Dermis microvascular lymphatic vessel endothelial cell (primary cell): Measurements from ENCODE around the gene SLC15A3. TPM values are rescaled to one million over a fixed set of nuclear protein-coding genes. Genes with fewer than 3 reads are reported as not detected.
A peak's percentile ranks its signal among the peaks of the same experiment; 100 is the strongest.
"Not testable (repeated sequence)": the region's sequence is repeated elsewhere in the genome, so short reads cannot be mapped to it uniquely, and the experiment has no call there.

Source experiments
- DNase-seq, 2 donors: peaks; one replicate each; pipeline versions ENCODE4 v3.0.0 to v3.0.0-alpha.2; 2010; ENCODE audit warnings: low read depth in 2 of 2
- total RNA-seq: library from RNA; depleted of rRNA; stranded (reverse); fragments of >200 nt; gene quantifications from 2 replicates; pipeline ENCODE4 v1.2.1, GENCODE V29; 2014

The SLC15A3 gene
- total RNA-seq, 1 donor from 2014 or later, result 5.3 TPM

- no peak for DNase-seq
Observed at GRCh38 chr11:60977224-60977623, 25.2 kb upstream of the SLC15A3 start.

DNA sequence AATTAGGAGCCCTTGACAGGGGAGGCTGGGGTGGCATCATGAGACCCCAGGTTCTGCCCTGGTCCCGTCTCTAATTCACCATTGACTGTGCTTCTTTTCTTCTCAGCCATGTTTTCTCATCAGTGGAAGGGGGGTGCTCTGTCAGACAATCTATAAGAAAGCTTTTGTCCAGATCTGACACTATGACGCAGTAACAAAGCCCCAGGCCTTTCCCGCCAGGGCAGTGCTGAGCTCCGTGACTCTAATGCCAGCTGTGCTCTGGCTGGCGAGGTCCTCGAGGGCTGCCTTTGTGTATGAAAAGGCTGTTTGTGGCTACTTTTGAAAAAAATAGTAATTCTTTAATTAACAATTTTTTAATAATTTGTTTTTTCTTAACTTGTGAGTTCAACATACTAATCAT, 22.8 kb upstream of the SLC15A3 start:
- DNase-seq, result no peak

DNA sequence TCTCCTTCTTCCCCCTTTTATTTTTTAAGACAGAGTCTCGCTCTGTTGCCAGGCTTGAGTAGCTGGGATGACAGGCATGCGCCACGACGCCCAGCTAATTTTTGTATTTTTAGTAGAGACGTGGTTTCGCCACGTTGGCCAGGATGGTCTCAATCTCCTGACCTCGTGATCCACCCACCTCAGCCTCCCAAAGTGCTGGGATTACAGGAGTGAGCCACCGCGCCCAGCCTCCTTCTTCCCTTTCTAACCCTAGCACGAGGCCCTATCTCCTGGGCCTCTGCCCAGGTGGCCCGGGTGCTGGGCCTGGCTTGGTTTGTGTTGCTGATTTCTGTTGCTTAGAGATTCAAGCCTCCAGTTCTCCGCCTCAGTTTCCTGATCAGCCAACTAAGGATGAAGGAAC, 22.3 kb upstream of the SLC15A3 start:
- DNase-seq, result not testable (repeated sequence)

DNA sequence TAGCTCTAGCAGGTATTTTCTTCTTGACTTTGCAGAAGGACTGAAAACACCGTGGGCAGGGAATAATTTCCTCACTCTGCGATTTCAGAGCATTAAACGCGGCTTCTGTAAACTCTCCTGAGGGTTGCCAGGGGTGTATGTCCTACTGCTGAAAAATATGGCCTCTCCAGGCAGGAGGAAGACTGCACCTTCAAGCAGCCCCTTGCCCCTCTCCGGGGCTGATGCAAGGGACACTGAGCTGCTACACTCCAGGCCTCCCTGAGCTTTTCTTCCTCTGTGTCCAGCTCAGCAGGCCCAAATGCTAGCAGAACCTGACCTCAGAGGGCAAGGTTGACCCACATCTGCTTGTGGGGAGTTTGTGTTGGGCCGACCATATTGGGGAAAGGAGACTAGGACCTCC, 21.7 kb upstream of the SLC15A3 start:
- no peak for DNase-seq

GRCh38 chr11:60972182-60973030, 20.4 kb upstream of the SLC15A3 start:
- no peak for DNase-seq

GRCh38 chr11:60971520-60971919, 19.5 kb upstream of the SLC15A3 start, which contains the start of gene CD6:
CD6 (plus strand) TSS chr11:60971680; CDS start chr11:60971866, 186 bp downstream.
- DNase-seq, result no peak

GRCh38 chr11:60970890-60971289, 18.9 kb upstream of the SLC15A3 start:
- no peak for DNase-seq

DNA sequence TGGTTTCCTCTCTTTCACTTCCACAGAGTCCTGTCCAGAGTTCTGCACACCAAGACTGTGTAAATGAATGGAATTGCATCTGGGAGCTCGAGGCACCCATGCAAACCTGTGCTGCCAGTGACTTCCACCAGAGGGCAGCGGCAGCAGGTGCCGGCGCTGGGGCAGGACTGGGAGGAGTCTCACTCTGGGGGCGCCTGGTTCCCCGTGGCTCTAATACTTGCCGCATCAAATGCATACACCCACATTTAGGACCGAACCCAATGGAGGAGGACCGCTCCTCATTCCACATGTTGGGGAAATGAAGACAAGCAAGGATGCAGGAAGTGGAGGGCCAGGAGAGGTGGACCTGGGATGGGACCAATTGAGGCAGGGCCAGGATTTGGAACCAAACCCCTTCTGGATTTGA, 18.4 kb upstream of the SLC15A3 start:
- peak; percentile 7 to 42 for DNase-seq

- no peak for DNase-seq
Observed at GRCh38 chr11:60968223-60968622, 16.2 kb upstream of the SLC15A3 start.

GRCh38 chr11:60966890-60967289, 14.9 kb upstream of the SLC15A3 start:
- DNase-seq, result no peak

- no peak for DNase-seq
Observed at GRCh38 chr11:60964801-60965200, 12.8 kb upstream of the SLC15A3 start.

DNA sequence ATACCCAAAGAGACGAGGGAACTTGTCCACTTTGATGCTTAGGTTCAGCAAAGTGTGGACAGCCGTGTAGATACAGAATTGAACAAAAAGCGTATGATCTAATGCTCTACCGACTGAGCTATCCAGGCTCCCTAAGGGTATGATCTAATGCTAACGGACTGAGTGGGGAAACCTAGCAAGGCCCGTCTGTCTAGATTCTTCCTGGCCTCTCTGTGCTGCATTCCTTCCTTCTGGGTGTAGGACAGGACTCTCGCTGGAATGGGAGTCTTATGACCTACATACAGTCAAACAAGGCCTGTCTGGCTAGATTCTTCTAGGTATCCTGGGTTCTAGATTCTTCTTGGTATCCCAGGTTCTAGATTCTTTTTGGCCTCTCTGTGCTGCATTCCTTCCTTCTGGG, 8.4 kb upstream of the SLC15A3 start:
- no peak for DNase-seq

DNA sequence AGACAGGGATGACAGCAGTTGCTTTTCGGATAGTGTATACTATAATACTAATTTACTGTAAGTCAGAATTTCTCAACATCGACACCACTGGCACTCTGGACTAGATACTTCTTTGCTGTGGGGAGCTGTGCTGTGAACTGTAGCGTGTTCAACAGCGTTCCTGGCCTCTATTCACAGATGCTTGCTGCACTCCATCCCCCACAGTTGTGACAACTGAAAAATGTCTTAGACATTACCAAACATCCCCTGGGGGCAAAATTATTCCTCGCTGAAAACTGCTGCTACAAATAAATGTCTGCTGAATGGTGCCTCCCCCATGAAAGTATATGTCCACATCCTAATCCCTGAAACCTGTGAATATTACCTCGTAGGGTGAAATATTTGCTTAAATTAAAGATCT, 7.5 kb upstream of the SLC15A3 start:
- DNase-seq, result no peak

GRCh38 chr11:60957188-60957587, 5.2 kb upstream of the SLC15A3 start:
- no peak for DNase-seq

DNA sequence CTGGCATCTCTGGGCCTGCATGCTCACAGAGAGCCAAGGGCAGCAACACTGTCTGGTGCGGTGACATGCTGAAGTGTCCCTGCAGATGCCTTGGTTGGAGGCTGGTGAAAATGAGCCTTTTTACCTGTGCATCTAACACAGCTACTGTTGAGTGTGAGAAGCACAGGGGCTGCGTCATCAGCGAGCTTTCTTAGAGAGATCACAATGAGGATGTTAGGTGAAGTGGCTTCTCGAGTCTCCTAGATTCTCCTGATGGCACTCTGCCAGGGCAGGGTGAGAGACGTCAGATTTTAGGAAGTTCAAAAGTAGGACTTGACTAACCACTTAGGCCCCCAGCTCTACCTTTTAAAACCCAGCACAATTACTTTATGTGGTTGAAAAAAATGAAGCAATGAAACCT, 3.6 kb upstream of the SLC15A3 start:
- DNase-seq, result no peak

DNA sequence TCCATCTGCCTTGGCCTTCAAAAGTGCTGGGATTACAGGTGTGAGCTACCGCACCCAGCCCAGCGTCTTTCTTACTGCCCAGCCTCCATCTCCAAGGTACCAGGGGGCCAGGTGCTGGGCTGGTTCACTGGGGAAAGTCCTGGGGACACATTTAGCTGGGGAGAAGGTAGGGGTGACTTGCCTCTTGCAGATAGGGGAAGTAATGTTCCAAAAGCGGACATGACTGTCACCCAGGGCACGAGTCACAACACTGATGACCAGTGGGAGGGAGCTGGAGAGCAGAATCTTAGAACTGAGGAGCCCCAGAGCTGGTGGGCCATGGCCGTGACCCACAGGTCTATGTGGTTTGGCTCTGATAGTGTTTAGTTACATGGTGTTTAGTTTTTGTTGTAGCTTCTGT, 2.4 kb upstream of the SLC15A3 start:
- no peak for DNase-seq

DNA sequence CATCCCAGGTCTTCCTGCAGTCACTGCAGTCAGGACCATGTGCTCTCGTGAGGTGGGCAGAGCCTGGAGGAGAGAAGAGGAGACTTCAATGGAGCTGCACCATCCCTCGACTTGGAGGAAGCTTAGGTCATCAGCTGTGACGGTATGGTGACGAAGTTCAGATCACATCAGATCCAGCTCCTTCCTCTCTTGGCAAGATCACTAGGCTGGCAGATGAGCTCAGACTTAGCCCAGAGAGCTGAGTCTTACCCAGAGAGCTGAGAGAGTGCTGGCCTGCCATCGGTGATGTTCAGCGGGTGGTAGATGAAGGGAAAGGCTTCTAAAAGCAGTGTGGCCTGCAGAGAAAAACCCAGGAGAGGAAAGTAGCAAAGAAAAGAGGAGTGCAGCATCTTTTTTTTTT, 1.8 kb upstream of the SLC15A3 start:
- peak in 1 of 2 donors; percentile 45 for DNase-seq

- DNase-seq, result no peak
Observed at GRCh38 chr11:60952742-60953170, 780 bp upstream of the SLC15A3 start.

GRCh38 chr11:60951606-60951903, 421 bp downstream of the SLC15A3 start:
- no peak for DNase-seq

- peak in 1 of 2 donors; percentile 16 for DNase-seq
Observed at GRCh38 chr11:60950933-60951605, 907 bp downstream of the SLC15A3 start.

DNA sequence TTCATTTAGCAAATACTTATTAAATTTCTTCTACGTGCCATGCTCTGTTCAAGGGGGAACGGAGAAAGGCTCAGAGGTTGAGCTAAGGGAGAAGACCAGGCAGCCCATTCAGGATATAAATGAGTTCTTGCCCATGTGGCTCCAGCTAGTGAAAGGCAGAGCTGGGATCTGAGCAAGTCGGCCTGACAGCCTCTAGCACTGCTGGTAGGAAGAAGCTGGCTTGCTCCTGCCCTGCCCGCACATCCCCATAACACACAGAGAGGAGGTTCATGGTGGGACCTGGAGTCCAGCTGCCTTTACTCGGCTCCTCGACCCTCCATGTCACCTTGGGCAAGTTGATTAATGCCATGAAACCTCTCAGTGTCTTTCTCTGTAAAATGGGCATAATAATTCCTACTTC, 2.0 kb downstream of the SLC15A3 start:
- DNase-seq, result no peak

DNA sequence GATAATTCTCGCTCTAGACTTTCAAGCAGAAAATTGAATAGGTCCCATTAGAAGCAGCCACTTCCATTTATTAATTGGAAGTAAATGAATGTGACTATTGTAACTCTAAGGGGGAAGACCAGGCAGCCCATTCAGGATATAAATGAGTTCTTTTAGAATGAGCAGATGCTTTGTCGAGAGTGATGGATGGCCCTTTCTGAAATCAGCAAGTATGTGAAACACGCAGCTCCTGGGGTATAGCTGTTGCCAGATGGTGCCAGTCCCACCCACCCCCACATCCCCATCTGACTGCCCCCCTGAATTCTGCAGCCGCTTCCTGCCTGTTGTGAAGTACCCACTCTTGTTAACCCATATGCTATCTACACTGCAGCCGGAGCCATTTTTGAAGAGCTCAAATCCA, 3.7 kb downstream of the SLC15A3 start:
- no peak for DNase-seq

DNA sequence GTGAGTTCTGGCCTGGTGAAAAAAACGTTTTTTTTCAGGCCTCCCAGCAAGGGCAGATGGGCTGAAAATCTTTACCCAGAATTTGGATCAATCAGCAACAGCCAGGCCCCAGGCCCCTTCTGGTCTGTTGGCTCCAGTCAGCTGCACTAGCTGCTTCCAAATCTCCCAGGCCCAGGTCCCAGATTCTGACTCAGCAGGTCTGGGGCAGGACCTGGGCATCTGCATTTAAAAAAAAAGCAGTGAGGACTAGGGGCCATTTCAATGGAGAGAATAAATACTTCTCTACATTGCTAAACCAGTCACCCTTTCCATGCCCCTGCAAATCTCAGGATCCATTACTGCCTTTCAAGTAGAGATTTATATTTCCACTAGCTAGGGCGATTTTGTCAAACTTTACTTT, 4.3 kb downstream of the SLC15A3 start:
- DNase-seq, result no peak
